Measurements from ENCODE around the gene MOCOS.
"Not testable (repeated sequence)": the region's sequence is repeated elsewhere in the genome, so short reads cannot be mapped to it uniquely, and the experiment has no call there.

The MOCOS gene

DNA sequence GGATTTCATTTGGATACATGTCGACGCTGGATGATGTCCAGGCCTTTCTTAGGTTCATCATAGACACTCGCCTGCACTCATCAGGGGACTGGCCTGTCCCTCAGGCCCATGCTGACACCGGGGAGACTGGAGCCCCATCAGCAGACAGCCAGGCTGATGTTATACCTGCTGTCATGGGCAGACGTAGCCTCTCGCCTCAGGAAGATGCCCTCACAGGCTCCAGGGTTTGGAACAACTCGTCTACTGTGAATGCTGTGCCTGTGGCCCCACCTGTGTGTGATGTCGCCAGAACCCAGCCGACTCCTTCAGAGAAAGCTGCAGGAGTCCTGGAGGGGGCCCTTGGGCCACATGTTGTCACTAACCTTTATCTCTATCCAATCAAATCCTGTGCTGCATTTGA lies 28.3 kb downstream of the MOCOS start:
- Histone ChIP-seq H3K27ac (ENCODE audit: low read depth in 2 of 2, low read length in 2 of 2) (no peak overlapping the region), H3K4me3 (ENCODE audit: low read length in 2 of 2) (no peak overlapping the region), H3K36me3 (ENCODE audit: control insufficient read depth in 2 of 2, insufficient read depth in 2 of 2, low read length in 2 of 2) (no peaks in the 10 kb centered on the region), H3K9me3 (ENCODE audit: control insufficient read depth in 2 of 2, low read length in 2 of 2) (no peaks in the 10 kb centered on the region), H3K27me3 (ENCODE audit: control insufficient read depth in 2 of 2, insufficient read depth in 2 of 2, low read length in 2 of 2) (no peaks in the 10 kb centered on the region), H3K9ac (ENCODE audit: low read depth in 1 of 2, low read length in 2 of 2) (no peak overlapping the region), H3K4me1 (ENCODE audit: control insufficient read depth in 2 of 2, insufficient read depth in 2 of 2, low read length in 2 of 2) (no peaks in the 10 kb centered on the region)

GRCh38 chr18:36217348-36217747 lies 30.1 kb downstream of the MOCOS start:
- Histone ChIP-seq H3K27me3 (ENCODE audit: control insufficient read depth in 2 of 2, insufficient read depth in 2 of 2, low read length in 2 of 2) (no peaks in the 10 kb centered on the region), H3K9me3 (ENCODE audit: control insufficient read depth in 2 of 2, low read length in 2 of 2) (no peaks in the 10 kb centered on the region), H3K4me3 (ENCODE audit: low read length in 2 of 2) (no peak overlapping the region), H3K9ac (ENCODE audit: low read depth in 1 of 2, low read length in 2 of 2) (no peak overlapping the region), H3K36me3 (ENCODE audit: control insufficient read depth in 2 of 2, insufficient read depth in 2 of 2, low read length in 2 of 2) (no peaks in the 10 kb centered on the region), H3K27ac (ENCODE audit: low read depth in 2 of 2, low read length in 2 of 2) (no peak overlapping the region), H3K4me1 (ENCODE audit: control insufficient read depth in 2 of 2, insufficient read depth in 2 of 2, low read length in 2 of 2) (no peaks in the 10 kb centered on the region)

- H3K27me3 ChIP-seq (ENCODE audit: control insufficient read depth in 2 of 2, insufficient read depth in 2 of 2, low read length in 2 of 2) = no peaks in the 10 kb centered on the region
- no peak overlapping the region for H3K9ac ChIP-seq (ENCODE audit: low read depth in 1 of 2, low read length in 2 of 2)
- no peaks in the 10 kb centered on the region for H3K4me1 ChIP-seq (ENCODE audit: control insufficient read depth in 2 of 2, insufficient read depth in 2 of 2, low read length in 2 of 2)
- H3K9me3 ChIP-seq (ENCODE audit: control insufficient read depth in 2 of 2, low read length in 2 of 2) = peaks cover 0 to 3% of the 10 kb centered on the region in 2 donors
- H3K36me3 ChIP-seq (ENCODE audit: control insufficient read depth in 2 of 2, insufficient read depth in 2 of 2, low read length in 2 of 2) = no peaks in the 10 kb centered on the region
- H3K4me3 ChIP-seq (ENCODE audit: low read length in 2 of 2) = no peak overlapping the region
- H3K27ac ChIP-seq (ENCODE audit: low read depth in 2 of 2, low read length in 2 of 2) = no peak overlapping the region
These were observed 41.9 kb downstream of the MOCOS start for GRCh38 chr18:36229188-36229587.

- not testable (repeated sequence) for H3K27ac ChIP-seq (ENCODE audit: low read depth in 2 of 2, low read length in 2 of 2); H3K4me3 ChIP-seq (ENCODE audit: low read length in 2 of 2); H3K27me3 ChIP-seq (ENCODE audit: control insufficient read depth in 2 of 2, insufficient read depth in 2 of 2, low read length in 2 of 2); H3K4me1 ChIP-seq (ENCODE audit: control insufficient read depth in 2 of 2, insufficient read depth in 2 of 2, low read length in 2 of 2); H3K9ac ChIP-seq (ENCODE audit: low read depth in 1 of 2, low read length in 2 of 2); H3K36me3 ChIP-seq (ENCODE audit: control insufficient read depth in 2 of 2, insufficient read depth in 2 of 2, low read length in 2 of 2); H3K9me3 ChIP-seq (ENCODE audit: control insufficient read depth in 2 of 2, low read length in 2 of 2)
These were observed 53.2 kb downstream of the MOCOS start for GRCh38 chr18:36240510-36240909.

DNA sequence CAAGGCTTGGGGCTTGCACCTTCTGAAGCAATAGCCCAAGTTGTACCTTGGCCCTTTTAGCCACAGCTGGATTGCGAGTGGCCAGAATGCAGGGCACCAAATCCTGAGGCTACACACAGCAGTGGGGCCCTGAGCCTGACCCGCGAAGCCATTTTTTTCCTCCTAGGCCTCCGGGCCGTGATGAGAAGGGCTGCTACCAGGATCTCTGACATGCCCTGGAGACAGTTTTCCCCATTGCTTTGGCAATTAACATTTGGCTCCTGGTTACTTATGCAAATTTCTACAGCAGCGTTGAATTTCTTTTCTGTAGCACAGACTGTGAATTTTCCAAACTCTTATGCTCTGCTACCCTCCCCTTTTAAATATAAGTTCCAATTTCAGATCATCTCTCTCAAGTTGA lies 54.5 kb downstream of the MOCOS start:
- H3K27ac ChIP-seq (ENCODE audit: low read depth in 2 of 2, low read length in 2 of 2) = no peak overlapping the region

DNA sequence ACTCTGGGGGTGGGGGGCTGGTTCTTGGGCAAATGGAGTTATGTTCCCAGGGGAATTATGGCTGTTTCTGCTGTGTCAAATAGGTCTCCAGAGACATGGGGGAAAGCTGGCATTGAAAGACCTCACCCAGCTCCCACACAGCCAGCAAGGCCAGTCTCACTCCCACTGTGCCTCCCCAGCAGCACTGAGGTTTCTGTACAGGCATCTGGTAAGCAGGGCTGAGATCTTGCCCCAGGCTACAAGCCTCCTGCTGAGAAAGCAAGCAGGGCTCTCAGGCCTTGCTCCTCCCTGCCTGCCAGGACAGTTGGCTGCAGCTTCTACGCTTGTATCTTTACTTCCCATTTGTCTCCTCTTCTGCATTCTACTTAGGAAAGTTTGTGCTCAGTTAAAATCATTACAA lies 59.7 kb downstream of the MOCOS start:
- Histone ChIP-seq H3K27ac (ENCODE audit: low read depth in 2 of 2, low read length in 2 of 2) (no peak overlapping the region), H3K9ac (ENCODE audit: low read depth in 1 of 2, low read length in 2 of 2) (no peak overlapping the region), H3K9me3 (ENCODE audit: control insufficient read depth in 2 of 2, low read length in 2 of 2) (peaks cover 0 to 3% of the 10 kb centered on the region in 2 donors), H3K36me3 (ENCODE audit: control insufficient read depth in 2 of 2, insufficient read depth in 2 of 2, low read length in 2 of 2) (peaks cover 0 to 2% of the 10 kb centered on the region in 2 donors), H3K4me3 (ENCODE audit: low read length in 2 of 2) (no peak overlapping the region), H3K27me3 (ENCODE audit: control insufficient read depth in 2 of 2, insufficient read depth in 2 of 2, low read length in 2 of 2) (no peaks in the 10 kb centered on the region), H3K4me1 (ENCODE audit: control insufficient read depth in 2 of 2, insufficient read depth in 2 of 2, low read length in 2 of 2) (no peaks in the 10 kb centered on the region)

More for the DNA sequence above, 54.5 kb downstream of the MOCOS start:
- H3K9ac ChIP-seq (ENCODE audit: low read depth in 1 of 2, low read length in 2 of 2) = no peak overlapping the region
- no peak overlapping the region for H3K4me3 ChIP-seq (ENCODE audit: low read length in 2 of 2)
- peaks cover 0 to 3% of the 10 kb centered on the region in 2 donors for H3K9me3 ChIP-seq (ENCODE audit: control insufficient read depth in 2 of 2, low read length in 2 of 2)
- H3K36me3 ChIP-seq (ENCODE audit: control insufficient read depth in 2 of 2, insufficient read depth in 2 of 2, low read length in 2 of 2) = no peaks in the 10 kb centered on the region
- no peaks in the 10 kb centered on the region for H3K27me3 ChIP-seq (ENCODE audit: control insufficient read depth in 2 of 2, insufficient read depth in 2 of 2, low read length in 2 of 2)
- H3K4me1 ChIP-seq (ENCODE audit: control insufficient read depth in 2 of 2, insufficient read depth in 2 of 2, low read length in 2 of 2) = no peaks in the 10 kb centered on the region

DNA sequence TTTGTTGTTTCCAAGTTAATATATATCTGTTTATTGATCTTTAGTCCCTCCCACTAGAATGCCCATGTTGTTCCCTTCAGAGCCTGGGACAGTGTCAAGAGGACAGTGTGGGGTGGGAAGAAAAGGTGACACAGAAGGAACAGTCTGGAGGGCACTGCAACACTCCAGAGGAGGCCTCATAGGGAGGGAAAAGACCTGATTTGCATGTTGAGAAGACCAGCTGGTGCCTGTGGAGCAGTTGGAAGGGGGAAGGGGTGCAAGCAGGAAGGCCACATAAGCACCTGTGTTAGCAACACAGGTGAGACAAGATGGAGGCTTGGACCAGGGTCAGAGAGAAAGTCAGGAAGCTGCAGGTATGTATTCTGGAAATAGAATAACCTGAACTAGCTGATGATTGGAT lies 62.1 kb downstream of the MOCOS start:
- H3K4me3 ChIP-seq (ENCODE audit: low read length in 2 of 2) = no peak overlapping the region
- no peak overlapping the region for H3K27ac ChIP-seq (ENCODE audit: low read depth in 2 of 2, low read length in 2 of 2)
- H3K9ac ChIP-seq (ENCODE audit: low read depth in 1 of 2, low read length in 2 of 2) = no peak overlapping the region
- H3K36me3 ChIP-seq (ENCODE audit: control insufficient read depth in 2 of 2, insufficient read depth in 2 of 2, low read length in 2 of 2) = peaks cover 0 to 2% of the 10 kb centered on the region in 2 donors
- no peaks in the 10 kb centered on the region for H3K27me3 ChIP-seq (ENCODE audit: control insufficient read depth in 2 of 2, insufficient read depth in 2 of 2, low read length in 2 of 2)
- H3K9me3 ChIP-seq (ENCODE audit: control insufficient read depth in 2 of 2, low read length in 2 of 2) = peaks cover 0 to 3% of the 10 kb centered on the region in 2 donors
- no peaks in the 10 kb centered on the region for H3K4me1 ChIP-seq (ENCODE audit: control insufficient read depth in 2 of 2, insufficient read depth in 2 of 2, low read length in 2 of 2)

- Histone ChIP-seq H3K27me3 (ENCODE audit: control insufficient read depth in 2 of 2, insufficient read depth in 2 of 2, low read length in 2 of 2) (no peaks in the 10 kb centered on the region), H3K4me1 (ENCODE audit: control insufficient read depth in 2 of 2, insufficient read depth in 2 of 2, low read length in 2 of 2) (no peaks in the 10 kb centered on the region), H3K9me3 (ENCODE audit: control insufficient read depth in 2 of 2, low read length in 2 of 2) (peaks cover 0 to 3% of the 10 kb centered on the region in 2 donors), H3K27ac (ENCODE audit: low read depth in 2 of 2, low read length in 2 of 2) (no peak overlapping the region), H3K9ac (ENCODE audit: low read depth in 1 of 2, low read length in 2 of 2) (no peak overlapping the region), H3K36me3 (ENCODE audit: control insufficient read depth in 2 of 2, insufficient read depth in 2 of 2, low read length in 2 of 2) (peaks cover 0 to 2% of the 10 kb centered on the region in 2 donors), H3K4me3 (ENCODE audit: low read length in 2 of 2) (no peak overlapping the region)
These were observed 63.5 kb downstream of the MOCOS start for GRCh38 chr18:36250827-36251226.

- Histone ChIP-seq H3K27me3 (ENCODE audit: control insufficient read depth in 2 of 2, insufficient read depth in 2 of 2, low read length in 2 of 2) (no peaks in the 10 kb centered on the region), H3K9ac (ENCODE audit: low read depth in 1 of 2, low read length in 2 of 2) (no peak overlapping the region), H3K4me1 (ENCODE audit: control insufficient read depth in 2 of 2, insufficient read depth in 2 of 2, low read length in 2 of 2) (no peaks in the 10 kb centered on the region), H3K27ac (ENCODE audit: low read depth in 2 of 2, low read length in 2 of 2) (no peak overlapping the region), H3K36me3 (ENCODE audit: control insufficient read depth in 2 of 2, insufficient read depth in 2 of 2, low read length in 2 of 2) (no peaks in the 10 kb centered on the region), H3K4me3 (ENCODE audit: low read length in 2 of 2) (no peak overlapping the region), H3K9me3 (ENCODE audit: control insufficient read depth in 2 of 2, low read length in 2 of 2) (no peaks in the 10 kb centered on the region)
These were observed 67.9 kb downstream of the MOCOS start for GRCh38 chr18:36255072-36255698.

- Histone ChIP-seq H3K4me3 (ENCODE audit: low read length in 2 of 2) (no peak overlapping the region), H3K9me3 (ENCODE audit: control insufficient read depth in 2 of 2, low read length in 2 of 2) (no peaks in the 10 kb centered on the region), H3K9ac (ENCODE audit: low read depth in 1 of 2, low read length in 2 of 2) (no peak overlapping the region), H3K36me3 (ENCODE audit: control insufficient read depth in 2 of 2, insufficient read depth in 2 of 2, low read length in 2 of 2) (no peaks in the 10 kb centered on the region), H3K27me3 (ENCODE audit: control insufficient read depth in 2 of 2, insufficient read depth in 2 of 2, low read length in 2 of 2) (no peaks in the 10 kb centered on the region), H3K27ac (ENCODE audit: low read depth in 2 of 2, low read length in 2 of 2) (no peak overlapping the region), H3K4me1 (ENCODE audit: control insufficient read depth in 2 of 2, insufficient read depth in 2 of 2, low read length in 2 of 2) (no peaks in the 10 kb centered on the region)
These were observed 68.8 kb downstream of the MOCOS start for GRCh38 chr18:36256094-36256493.

- H3K4me1 ChIP-seq (ENCODE audit: control insufficient read depth in 2 of 2, insufficient read depth in 2 of 2, low read length in 2 of 2) = no peaks in the 10 kb centered on the region
- H3K27ac ChIP-seq (ENCODE audit: low read depth in 2 of 2, low read length in 2 of 2) = no peak overlapping the region
- H3K36me3 ChIP-seq (ENCODE audit: control insufficient read depth in 2 of 2, insufficient read depth in 2 of 2, low read length in 2 of 2) = no peaks in the 10 kb centered on the region
- H3K4me3 ChIP-seq (ENCODE audit: low read length in 2 of 2) = no peak overlapping the region
- no peak overlapping the region for H3K9ac ChIP-seq (ENCODE audit: low read depth in 1 of 2, low read length in 2 of 2)
- no peaks in the 10 kb centered on the region for H3K9me3 ChIP-seq (ENCODE audit: control insufficient read depth in 2 of 2, low read length in 2 of 2)
- no peaks in the 10 kb centered on the region for H3K27me3 ChIP-seq (ENCODE audit: control insufficient read depth in 2 of 2, insufficient read depth in 2 of 2, low read length in 2 of 2)
These were observed 75.7 kb downstream of the MOCOS start for GRCh38 chr18:36262971-36263370.
